ENCODE data around the gene TUBB2A. TPM values are rescaled to one million over a fixed set of nuclear protein-coding genes. Genes with fewer than 3 reads are reported as not detected.
"Not testable (repeated sequence)": the region's sequence is repeated elsewhere in the genome, so short reads cannot be mapped to it uniquely, and the experiment has no call there.

Gene TUBB2A
- 1 to 10 TPM; 2.3 to 2.8 TPM for total RNA-seq

GRCh38 chr6:3157131-3157933 is at the start of gene TUBB2A:
TSS of gene TUBB2A (minus strand) at chr6:3157544. CDS start at chr6:3157463, 81 bp downstream.
- H3K4me1 Mint-ChIP-seq (ENCODE audit: low read depth), result peaks cover 19% of the 10 kb centered on the region
- no peaks in the 10 kb centered on the region for H3K9me3 Mint-ChIP-seq
- H3K27me3 Mint-ChIP-seq (ENCODE audit: low read depth), result peaks cover 34% of the 10 kb centered on the region
- H3K36me3 Mint-ChIP-seq (ENCODE audit: insufficient read depth in 2 of 2), result peaks cover 5 to 6% of the 10 kb centered on the region in 2 donors
- ATAC-seq (replicated peaks in 1 of 2), result peak; percentile 81 to 84
- H3K27ac Mint-ChIP-seq, result peak within 1 kb of the TSS; percentile 93
- peak; percentile 86 to 93 for DNase-seq
- peak within 1 kb of the TSS; percentile 85 to 95 for H3K4me3 Mint-ChIP-seq

DNA sequence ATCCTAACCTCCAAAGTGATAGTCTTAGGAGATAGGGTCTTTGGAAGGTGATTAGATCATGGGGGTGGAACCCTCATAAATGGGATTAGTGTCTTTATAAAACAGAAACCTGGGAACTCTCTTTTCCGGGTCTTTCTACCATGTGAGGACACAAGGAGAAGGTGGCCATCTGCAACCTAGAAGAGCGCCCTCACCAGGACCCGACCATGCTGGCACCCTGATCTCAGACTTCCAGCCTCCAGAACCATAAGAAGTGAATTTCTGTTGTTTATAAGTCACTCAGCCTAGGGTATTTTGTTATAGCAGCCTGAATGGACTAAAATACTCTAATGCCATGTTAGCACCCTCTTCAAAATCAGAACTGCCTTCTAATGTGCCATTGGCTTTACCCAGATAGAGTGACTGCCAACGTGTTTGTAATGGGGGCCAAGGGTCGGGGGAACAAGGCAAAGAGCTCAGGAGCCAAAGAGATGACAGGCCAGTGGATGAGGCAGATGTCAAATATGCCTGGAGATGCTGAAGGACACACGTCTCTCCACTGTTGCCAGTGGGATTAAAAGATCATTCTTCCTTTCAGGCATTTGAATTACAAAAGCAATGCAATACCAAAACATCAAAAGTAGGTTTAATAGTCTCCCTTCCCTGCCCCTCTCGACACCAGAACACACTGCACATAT is 49.1 kb upstream of the TUBB2A start:
- H3K9me3 Mint-ChIP-seq, result peaks cover 1 to 2% of the 10 kb centered on the region in 2 donors
- peaks cover 0 to 6% of the 10 kb centered on the region in 2 donors for H3K36me3 Mint-ChIP-seq (ENCODE audit: insufficient read depth in 2 of 2)
- no peak overlapping the region for H3K27ac Mint-ChIP-seq
- ATAC-seq (replicated peaks in 1 of 2) (no peak), DNase-seq (no peak)
- no peak overlapping the region for H3K4me3 Mint-ChIP-seq
- peaks cover 25% of the 10 kb centered on the region for H3K4me1 Mint-ChIP-seq (ENCODE audit: low read depth)
- H3K27me3 Mint-ChIP-seq (ENCODE audit: low read depth), result peaks cover 48% of the 10 kb centered on the region

DNA sequence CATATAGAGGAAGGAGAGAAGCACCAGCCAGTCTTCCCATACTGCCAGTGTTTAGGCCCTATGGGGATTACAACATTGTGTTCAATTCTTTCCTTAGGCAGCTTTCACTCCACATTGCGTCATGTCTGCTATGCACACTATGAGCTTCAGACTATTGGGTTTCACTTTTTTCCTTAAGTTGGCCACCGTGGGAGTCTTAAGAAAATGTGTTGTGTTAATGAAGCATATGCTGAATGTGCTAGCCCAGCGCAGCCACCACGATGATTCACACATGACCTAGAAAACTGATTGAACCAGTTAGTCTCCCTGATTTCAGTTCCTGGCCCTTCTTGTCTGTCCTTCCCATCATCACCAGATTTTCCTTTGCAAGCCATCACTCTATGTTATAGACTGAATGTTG is 48.6 kb upstream of the TUBB2A start:
- no peak for DNase-seq
- H3K36me3 Mint-ChIP-seq (ENCODE audit: insufficient read depth in 2 of 2), result peaks cover 0 to 6% of the 10 kb centered on the region in 2 donors
- ATAC-seq (replicated peaks in 1 of 2), result no peak

DNA sequence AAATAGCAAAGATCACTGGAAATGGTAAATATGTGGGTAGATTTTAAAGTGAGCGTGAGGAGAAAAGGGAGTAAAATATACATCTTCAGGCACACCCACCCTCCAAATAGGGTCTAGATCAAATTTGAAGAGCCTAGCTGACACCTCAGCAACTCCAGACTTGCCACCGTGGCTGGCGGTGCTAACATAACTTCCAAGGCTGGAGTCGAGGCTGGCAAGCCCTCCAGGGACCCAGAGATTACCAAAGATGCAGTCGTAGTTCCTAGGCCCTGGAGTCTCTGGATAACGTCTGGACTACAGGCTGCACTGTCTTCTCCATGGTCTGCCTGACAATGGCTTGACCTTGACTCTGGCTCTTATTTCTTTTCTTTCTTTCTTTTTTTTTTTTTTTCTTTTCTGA is 47.6 kb upstream of the TUBB2A start:
- no peak for DNase-seq
- ATAC-seq (replicated peaks in 1 of 2), result no peak
- H3K4me1 Mint-ChIP-seq (ENCODE audit: low read depth), result peaks cover 20% of the 10 kb centered on the region
- peaks cover 1 to 2% of the 10 kb centered on the region in 2 donors for H3K9me3 Mint-ChIP-seq
- no peak overlapping the region for H3K27ac Mint-ChIP-seq
- H3K27me3 Mint-ChIP-seq (ENCODE audit: low read depth), result peaks cover 50% of the 10 kb centered on the region
- no peak overlapping the region for H3K4me3 Mint-ChIP-seq
- peaks cover 0 to 6% of the 10 kb centered on the region in 2 donors for H3K36me3 Mint-ChIP-seq (ENCODE audit: insufficient read depth in 2 of 2)

More for the DNA sequence above, 48.6 kb upstream of the TUBB2A start:
- no peak overlapping the region for H3K4me3 Mint-ChIP-seq
- peaks cover 25% of the 10 kb centered on the region for H3K4me1 Mint-ChIP-seq (ENCODE audit: low read depth)
- peaks cover 1 to 2% of the 10 kb centered on the region in 2 donors for H3K9me3 Mint-ChIP-seq
- H3K27ac Mint-ChIP-seq, result no peak overlapping the region
- peaks cover 43% of the 10 kb centered on the region for H3K27me3 Mint-ChIP-seq (ENCODE audit: low read depth)

DNA sequence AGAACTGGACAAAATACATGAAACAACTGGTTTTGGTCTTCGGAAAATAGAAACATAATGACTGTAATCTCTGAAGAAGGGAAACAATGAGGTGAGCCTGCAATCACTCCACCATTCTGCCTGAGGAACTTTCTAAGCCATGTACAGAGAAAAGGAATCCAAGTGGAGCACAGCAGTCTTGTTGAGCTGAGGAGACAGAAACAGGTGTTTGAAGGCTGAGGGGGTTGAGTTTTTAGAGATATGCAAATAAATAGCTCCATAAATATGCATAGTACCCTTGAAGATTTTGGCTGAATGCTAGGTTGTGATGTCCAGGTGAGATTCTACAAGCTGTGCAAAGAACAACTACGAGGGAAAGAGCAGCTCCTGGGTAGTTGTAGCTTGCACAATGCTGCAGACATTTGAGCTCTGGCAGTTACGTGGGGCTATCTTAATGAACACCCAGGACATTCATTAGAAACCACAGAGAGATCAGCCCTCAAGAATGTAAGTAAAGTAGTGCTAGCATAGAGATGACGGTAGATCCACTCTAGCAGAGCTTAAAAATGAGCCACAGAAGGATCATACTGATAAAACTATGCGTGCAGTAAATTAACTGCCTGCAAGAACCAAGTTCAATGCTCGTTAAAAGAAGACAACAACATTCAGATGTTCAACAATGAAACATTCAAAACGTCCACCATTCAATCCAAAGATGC is 45.8 kb upstream of the TUBB2A start:
- Mint-ChIP-seq H3K27me3 (ENCODE audit: low read depth) (peaks cover 50% of the 10 kb centered on the region), H3K36me3 (ENCODE audit: insufficient read depth in 2 of 2) (peaks cover 0 to 6% of the 10 kb centered on the region in 2 donors), H3K9me3 (peaks cover 1 to 3% of the 10 kb centered on the region in 2 donors), H3K4me1 (ENCODE audit: low read depth) (peaks cover 3% of the 10 kb centered on the region), H3K4me3 (no peak overlapping the region), H3K27ac (no peak overlapping the region)
- DNase-seq, result no peak
- no peak for ATAC-seq (replicated peaks in 1 of 2)

GRCh38 chr6:3201388-3201787 is 44.0 kb upstream of the TUBB2A start:
- Mint-ChIP-seq H3K4me3 (no peak overlapping the region), H3K36me3 (ENCODE audit: insufficient read depth in 2 of 2) (peaks cover 0 to 6% of the 10 kb centered on the region in 2 donors), H3K27me3 (ENCODE audit: low read depth) (peaks cover 38% of the 10 kb centered on the region), H3K9me3 (peaks cover 1 to 3% of the 10 kb centered on the region in 2 donors), H3K27ac (no peak overlapping the region), H3K4me1 (ENCODE audit: low read depth) (no peaks in the 10 kb centered on the region)
- ATAC-seq (replicated peaks in 1 of 2), result no peak
- DNase-seq, result no peak

GRCh38 chr6:3200682-3201081 is 43.3 kb upstream of the TUBB2A start:
- DNase-seq (no peak), ATAC-seq (replicated peaks in 1 of 2) (no peak)
- Mint-ChIP-seq H3K4me1 (ENCODE audit: low read depth) (no peaks in the 10 kb centered on the region), H3K27me3 (ENCODE audit: low read depth) (peaks cover 32% of the 10 kb centered on the region), H3K4me3 (no peak overlapping the region), H3K27ac (no peak overlapping the region), H3K36me3 (ENCODE audit: insufficient read depth in 2 of 2) (peaks cover 0 to 2% of the 10 kb centered on the region in 2 donors), H3K9me3 (peaks cover 1 to 3% of the 10 kb centered on the region in 2 donors)

GRCh38 chr6:3199382-3199781 is 42.0 kb upstream of the TUBB2A start:
- Mint-ChIP-seq H3K4me1 (ENCODE audit: low read depth) (no peaks in the 10 kb centered on the region), H3K27me3 (ENCODE audit: low read depth) (peaks cover 26% of the 10 kb centered on the region), H3K4me3 (no peak overlapping the region), H3K9me3 (peaks cover 1 to 3% of the 10 kb centered on the region in 2 donors), H3K27ac (no peak overlapping the region), H3K36me3 (ENCODE audit: insufficient read depth in 2 of 2) (peaks cover 0 to 2% of the 10 kb centered on the region in 2 donors)
- no peak for ATAC-seq (replicated peaks in 1 of 2)
- no peak for DNase-seq

DNA sequence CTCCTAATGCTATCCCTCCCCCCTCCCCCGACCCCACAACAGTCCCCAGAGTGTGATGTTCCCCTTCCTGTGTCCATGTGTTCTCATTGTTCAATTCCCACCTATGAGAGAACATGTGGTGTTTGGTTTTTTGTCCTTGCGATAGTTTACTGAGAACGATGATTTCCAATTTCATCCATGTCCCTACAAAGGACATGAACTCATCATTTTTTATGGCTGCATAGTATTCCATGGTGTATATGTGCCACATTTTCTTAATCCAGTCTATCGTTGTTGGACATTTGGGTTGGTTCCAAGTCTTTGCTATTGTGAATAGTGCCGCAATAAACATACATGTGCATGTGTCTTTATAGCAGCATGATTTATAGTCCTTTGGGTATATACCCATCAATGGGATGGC is 40.4 kb upstream of the TUBB2A start:
- H3K27ac Mint-ChIP-seq; H3K27me3 Mint-ChIP-seq (ENCODE audit: low read depth); H3K36me3 Mint-ChIP-seq (ENCODE audit: insufficient read depth in 2 of 2); H3K4me1 Mint-ChIP-seq (ENCODE audit: low read depth); ATAC-seq (replicated peaks in 1 of 2); DNase-seq; H3K9me3 Mint-ChIP-seq; H3K4me3 Mint-ChIP-seq: not testable (repeated sequence)

GRCh38 chr6:3196770-3197169 is 39.4 kb upstream of the TUBB2A start:
- H3K27me3 Mint-ChIP-seq (ENCODE audit: low read depth), result peaks cover 7% of the 10 kb centered on the region
- DNase-seq (no peak), ATAC-seq (replicated peaks in 1 of 2) (no peak)
- H3K4me1 Mint-ChIP-seq (ENCODE audit: low read depth), result no peaks in the 10 kb centered on the region
- H3K27ac Mint-ChIP-seq, result no peak overlapping the region
- H3K9me3 Mint-ChIP-seq, result peaks cover 0 to 1% of the 10 kb centered on the region in 2 donors
- no peak overlapping the region for H3K4me3 Mint-ChIP-seq
- no peaks in the 10 kb centered on the region for H3K36me3 Mint-ChIP-seq (ENCODE audit: insufficient read depth in 2 of 2)

DNA sequence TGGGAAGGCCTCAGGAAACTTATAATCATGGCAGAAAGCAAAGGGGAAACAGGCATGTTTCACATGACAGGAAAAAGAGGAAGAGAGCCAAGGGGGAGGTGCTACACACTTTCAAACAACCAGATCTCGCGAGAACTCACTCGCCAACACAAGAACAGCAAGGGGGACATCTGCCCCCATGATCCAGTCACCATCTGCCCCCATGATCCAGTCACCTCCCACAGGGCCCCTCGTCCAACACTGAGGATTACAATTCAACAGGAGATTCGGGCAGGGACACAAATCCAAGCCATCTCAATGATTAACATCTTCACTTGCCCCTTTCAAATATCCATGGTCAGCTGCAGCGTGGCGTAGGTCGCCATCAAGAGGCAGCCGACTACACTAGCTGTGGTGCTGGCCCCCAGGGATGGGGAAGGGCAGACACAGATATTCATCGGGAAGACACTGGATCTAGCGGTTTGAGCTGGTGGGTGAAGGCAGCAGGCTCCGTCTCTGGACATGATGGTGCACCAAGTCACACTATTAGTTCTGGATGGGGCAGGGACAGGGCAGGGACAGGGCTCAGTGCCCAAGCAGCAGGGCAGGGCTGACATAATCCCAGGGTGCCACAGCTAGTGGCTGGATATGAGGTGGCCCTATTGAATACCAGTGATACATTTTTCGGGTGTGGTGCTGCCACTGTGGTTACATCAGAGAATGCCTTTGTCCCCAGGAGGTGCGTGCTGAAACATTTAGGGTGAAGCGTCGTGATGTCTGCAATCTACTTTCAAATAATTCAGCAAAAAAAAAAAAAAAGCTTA is 38.6 kb upstream of the TUBB2A start:
- no peak overlapping the region for H3K27ac Mint-ChIP-seq
- ATAC-seq (replicated peaks in 1 of 2), result no peak
- H3K9me3 Mint-ChIP-seq, result peaks cover 0 to 1% of the 10 kb centered on the region in 2 donors
- H3K4me3 Mint-ChIP-seq, result no peak overlapping the region
- no peak for DNase-seq
- no peaks in the 10 kb centered on the region for H3K4me1 Mint-ChIP-seq (ENCODE audit: low read depth)
- no peaks in the 10 kb centered on the region for H3K36me3 Mint-ChIP-seq (ENCODE audit: insufficient read depth in 2 of 2)
- peaks cover 7% of the 10 kb centered on the region for H3K27me3 Mint-ChIP-seq (ENCODE audit: low read depth)

DNA sequence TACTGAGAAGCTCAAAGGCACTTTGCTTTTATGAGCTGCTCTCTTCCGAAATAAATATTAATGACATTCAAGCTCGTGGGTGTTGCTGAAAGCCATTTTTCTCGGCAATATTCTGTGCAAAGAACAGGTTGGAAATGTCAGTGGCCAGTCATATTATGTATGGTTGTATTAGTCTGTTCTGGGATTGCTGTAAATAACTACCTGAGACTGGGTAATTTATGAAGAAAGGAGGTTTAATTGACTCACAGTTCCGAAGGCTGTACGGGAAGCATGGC is 38.0 kb upstream of the TUBB2A start:
- no peak overlapping the region for H3K4me3 Mint-ChIP-seq
- no peak for DNase-seq
- no peak for ATAC-seq (replicated peaks in 1 of 2)
- peaks cover 4% of the 10 kb centered on the region for H3K27me3 Mint-ChIP-seq (ENCODE audit: low read depth)
- no peaks in the 10 kb centered on the region for H3K4me1 Mint-ChIP-seq (ENCODE audit: low read depth)
- peaks cover 0 to 1% of the 10 kb centered on the region in 2 donors for H3K9me3 Mint-ChIP-seq
- H3K36me3 Mint-ChIP-seq (ENCODE audit: insufficient read depth in 2 of 2), result no peaks in the 10 kb centered on the region
- no peak overlapping the region for H3K27ac Mint-ChIP-seq

Data from activated T-cell treated with anti-CD3 and anti-CD28 coated beads, Interleukin-2, amount 50 U/mL, for 72 hours (primary cell).